Nucleus accumbens (tissue), 56 donors: ENCODE measurements around the gene KCNJ1.

Experiments used
- DNase-seq, 56 donors: peaks; one replicate each; lab custom pipeline; 2025; lab: John Stamatoyannopoulos, UW

The KCNJ1 gene

DNA sequence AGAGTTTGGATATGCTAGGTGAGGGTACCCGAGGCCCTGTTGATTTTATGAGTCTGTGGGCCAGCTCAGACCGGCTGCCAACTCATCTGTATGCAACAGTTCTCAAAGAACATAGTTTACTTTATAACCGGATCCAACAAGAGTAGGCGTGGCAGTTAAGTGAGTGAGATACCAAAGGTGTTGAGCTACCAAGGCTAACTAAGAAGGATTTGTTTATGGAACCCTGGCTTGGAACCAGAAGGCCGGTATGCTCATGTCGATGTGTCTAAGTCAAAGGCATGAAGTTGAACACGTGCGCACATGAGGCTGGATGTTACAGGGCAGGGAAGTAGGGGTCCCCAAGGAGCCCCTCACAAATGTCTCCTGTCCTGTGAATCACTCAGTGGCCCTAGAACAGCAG is at the start of gene KCNJ1:
Gene KCNJ1 (minus strand): TSS at position 20 of the 400 bp plus-strand sequence. CDS start 27,053 bp downstream, outside the sequence.
- DNase-seq: no peak

DNA sequence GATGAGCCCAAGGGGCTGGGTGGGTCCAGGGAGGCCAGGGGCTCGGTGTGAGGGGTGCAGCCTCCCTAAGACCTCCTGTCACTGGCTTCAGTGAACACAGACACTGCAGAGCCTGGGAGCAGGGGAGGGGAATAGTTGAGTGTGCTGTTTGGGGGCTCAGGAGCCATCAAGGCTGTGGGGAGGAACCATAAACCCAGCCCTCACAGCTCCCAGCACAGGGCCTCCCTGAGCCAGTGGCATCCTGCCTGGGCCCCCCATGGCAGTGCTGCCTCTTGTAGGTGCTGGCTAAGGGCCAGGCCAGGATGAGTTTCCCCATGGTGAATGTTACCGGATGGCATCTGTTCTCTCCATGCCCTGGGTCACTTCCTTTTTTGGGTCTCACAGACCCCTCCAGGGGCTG is 49.6 kb upstream of the KCNJ1 start:
- no peak for DNase-seq

DNA sequence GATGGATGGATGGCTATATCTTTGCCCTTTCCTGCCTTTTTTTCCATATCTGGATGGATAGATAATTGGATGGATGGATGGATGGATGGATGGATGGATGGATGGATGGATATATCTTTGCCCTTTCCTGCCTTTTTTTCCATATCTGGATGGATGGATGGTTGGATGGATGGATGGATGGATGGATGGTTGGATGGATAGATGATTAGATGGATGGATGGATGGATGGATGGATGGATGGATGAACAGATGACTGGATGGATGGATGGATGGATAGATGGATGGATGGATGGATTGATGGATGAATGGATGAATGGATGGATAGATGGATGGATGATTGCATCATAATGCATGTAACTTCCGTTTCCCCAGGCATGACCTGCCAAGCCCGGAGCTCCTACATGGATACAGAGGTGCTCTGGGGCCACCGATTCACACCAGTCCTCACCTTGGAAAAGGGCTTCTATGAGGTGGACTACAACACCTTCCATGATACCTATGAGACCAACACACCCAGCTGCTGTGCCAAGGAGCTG is 49.0 kb upstream of the KCNJ1 start:
- no peak for DNase-seq

DNA sequence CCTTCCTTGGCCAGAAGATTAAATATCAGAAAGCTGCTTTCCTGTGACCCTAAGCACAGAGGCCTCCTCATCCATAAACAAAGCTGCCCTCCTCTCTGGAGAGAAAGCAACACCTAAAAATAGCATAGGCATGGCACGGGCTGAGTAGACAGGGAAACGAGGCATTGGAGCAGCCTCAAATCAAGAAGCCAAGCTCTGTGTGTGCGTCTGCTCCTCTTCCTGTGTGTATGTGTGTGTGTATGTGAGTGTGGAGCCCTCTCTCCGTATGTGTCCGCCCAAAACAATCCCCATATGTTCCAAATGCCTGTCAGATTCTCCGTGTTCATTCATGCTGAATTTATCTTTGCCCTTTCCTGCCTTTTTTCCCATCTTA is 48.0 kb upstream of the KCNJ1 start:
- DNase-seq: no peak

DNA sequence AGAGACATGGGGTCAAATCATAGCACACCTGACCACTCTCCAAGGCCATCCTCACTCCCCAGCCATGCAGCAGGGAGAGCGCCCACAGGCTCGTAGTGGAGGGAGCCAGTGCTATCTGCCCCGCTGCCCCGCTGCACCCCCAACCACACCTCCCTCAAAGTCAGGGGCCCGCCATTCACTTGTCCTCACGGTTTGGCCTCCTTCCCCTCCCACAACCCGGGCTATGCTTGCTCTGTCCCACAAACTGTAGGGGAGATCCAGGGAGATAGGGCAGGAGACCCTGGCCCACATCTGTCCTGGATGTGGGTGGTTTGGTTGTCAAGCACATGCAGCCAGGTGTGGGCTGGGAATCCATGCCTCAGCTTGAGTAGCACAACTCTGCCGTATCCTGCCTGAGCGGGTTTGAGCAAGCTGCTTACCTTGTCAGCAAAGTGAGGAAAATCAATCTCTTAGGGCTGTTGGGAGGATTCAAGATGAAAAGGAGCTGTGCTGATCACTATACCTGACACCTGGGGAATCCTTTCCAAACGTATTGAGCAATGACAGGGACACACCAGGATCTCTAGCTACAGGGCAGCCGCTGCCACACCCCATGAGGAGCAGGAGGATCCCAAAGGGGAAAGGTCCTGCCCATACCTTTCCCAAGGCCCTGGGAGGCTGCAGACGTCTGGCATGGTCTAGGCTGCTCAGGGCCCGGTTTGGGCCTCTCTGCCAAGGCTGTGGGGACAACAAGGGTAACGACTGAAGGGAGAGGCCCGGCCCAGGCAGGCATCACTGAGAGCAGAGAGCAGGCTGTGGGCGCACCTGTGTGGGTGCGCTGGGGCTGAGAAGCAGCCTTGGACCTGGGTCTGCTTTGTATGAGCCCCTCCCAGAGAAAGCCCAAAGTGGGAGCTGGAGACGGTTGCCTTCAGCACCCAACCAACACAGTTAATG is 47.4 kb upstream of the KCNJ1 start:
- no peak for DNase-seq

DNA sequence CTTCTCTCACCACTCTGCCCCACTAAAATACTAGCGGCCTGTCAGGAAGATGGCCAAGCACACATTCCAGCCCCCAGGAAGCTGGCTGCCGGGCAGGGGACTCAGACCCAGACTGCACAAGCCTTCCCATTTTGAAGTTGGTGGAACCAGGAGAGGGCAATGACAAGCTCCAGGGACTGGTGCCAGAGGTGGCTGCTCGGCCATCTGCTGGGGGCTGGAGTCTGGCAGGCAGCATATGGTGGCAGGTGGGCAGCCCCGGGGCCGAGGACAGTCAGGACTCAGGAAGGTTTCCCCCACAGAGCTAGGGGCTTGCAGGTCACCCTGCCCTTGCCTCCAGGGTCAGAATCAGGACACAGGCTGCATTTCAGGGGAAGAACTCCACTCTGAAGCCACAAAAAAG is 46.7 kb upstream of the KCNJ1 start:
- no peak for DNase-seq

DNA sequence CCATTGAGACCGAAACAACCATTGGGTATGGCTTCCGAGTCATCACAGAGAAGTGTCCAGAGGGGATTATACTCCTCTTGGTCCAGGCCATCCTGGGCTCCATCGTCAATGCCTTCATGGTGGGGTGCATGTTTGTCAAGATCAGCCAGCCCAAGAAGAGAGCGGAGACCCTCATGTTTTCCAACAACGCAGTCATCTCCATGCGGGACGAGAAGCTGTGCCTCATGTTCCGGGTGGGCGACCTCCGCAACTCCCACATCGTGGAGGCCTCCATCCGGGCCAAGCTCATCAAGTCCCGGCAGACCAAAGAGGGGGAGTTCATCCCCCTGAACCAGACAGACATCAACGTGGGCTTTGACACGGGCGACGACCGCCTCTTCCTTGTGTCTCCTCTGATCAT is 44.6 kb upstream of the KCNJ1 start:
- no peak for DNase-seq

DNA sequence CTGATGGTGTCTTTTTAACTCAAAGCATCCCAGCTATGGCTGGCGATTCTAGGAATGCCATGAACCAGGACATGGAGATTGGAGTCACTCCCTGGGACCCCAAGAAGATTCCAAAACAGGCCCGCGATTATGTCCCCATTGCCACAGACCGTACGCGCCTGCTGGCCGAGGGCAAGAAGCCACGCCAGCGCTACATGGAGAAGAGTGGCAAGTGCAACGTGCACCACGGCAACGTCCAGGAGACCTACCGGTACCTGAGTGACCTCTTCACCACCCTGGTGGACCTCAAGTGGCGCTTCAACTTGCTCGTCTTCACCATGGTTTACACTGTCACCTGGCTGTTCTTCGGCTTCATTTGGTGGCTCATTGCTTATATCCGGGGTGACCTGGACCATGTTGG is 44.1 kb upstream of the KCNJ1 start:
- no peak for DNase-seq

DNA sequence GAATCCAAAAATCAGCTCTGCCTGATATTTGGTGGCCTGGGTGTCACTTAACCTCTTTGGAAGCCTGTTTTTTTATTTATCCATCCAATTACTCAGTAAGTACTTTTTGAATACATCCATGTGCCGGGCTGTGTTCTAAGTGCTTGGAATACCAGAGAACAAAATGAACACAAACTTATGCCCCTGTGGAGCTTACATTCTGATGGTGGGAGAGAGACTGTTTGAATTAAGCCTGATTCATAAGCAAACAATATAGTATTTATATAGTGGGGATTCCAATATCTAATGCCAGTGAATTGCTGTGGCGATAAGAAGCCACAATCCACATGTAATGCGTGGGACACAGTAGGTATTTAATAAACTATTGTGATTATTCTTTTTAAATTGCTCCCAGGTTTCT is 43.5 kb upstream of the KCNJ1 start:
- no peak for DNase-seq

DNA sequence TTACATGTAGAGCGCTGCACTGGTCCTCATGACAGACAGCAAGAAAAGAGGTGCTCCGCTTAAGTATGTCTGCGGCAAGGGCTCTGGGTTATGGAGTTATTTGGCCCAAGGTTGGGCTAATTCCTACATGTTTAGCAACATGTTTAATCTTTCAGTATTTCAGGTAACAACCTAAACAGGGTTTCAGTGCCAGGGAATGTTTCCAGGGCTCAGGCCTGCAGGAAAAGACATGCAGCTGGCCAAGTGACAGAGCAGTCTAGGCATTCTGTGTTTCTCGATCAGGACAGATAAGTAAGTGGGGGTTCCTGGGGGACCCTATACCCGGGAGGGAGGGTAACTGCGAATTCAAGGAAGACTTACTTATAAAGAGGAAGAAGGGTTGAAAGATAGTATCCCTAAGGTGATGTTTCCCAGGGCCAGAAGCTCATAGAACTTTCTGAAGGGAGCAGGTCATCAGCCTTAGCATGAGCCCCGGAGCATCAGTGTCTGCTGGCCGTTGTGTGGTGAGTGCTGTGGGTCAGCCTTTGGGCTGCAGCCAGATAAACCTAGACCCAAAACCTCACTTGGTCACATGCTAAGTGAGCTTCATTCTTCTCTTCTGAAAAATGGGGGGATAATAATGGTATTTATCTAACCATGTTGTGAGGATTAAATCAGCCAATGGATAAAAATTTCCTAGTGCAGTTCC is 42.5 kb upstream of the KCNJ1 start:
- DNase-seq: no peak

DNA sequence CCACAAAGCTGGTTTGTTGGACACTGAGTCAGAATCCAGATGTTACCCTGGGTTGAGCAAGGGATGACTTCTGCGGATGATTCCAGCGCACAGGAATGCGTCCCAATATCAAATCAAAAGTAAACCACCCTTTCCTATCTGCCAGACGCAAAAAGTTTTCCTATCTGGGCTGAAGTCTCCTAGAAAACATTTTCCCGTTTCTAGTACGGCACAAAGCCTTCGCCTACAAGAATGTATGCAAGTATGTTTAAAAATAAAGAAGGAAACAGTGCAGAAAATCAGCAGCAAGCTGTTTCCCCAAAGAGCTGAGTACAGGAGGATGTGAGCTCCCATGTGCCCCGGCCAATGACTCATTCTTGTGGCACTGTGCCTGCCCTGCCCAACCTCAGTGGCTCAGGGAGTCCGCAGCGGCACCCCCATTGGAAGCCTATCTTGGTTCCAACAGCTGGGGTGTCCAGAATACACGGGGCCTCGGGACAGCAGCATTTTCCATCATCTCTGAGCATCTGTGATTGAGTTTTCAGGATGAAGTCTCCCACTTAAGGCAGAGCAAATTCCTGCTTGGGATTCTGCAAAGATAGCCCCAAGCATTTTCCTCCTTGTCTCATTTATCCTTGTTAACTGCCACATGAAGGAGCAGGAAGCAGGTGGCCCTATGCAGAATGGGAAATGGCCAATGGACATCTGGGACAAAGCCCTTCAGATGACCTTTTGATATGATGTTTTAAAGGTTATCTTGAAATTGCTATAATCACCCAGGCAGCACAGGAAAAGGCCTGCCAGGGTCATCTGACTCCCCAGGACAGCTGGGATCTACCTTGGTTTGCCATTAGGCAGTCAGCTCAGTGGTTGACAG is 41.5 kb upstream of the KCNJ1 start:
- DNase-seq: peak in 11 of 56 donors; percentile 6 to 38 (median 16)

DNA sequence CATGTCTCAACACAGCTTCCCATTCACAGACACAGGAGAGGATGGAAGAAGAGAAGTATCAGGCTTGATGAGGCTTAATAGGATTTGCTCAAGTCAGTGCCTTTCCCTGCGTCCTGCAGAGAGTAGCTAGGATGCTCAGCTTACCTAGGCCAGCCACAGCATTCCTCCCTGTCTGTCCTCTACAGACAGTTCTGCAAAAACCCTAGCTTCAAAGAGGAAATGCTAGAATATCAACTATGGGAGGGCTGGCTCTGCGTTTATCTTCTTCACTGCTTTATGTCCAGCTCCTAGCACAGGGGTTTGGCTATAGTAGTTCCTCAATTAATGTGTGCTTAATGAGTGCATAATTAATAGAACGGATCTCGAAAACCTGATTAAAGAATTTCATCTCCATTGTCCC is 40.5 kb upstream of the KCNJ1 start:
- DNase-seq: no peak

DNA sequence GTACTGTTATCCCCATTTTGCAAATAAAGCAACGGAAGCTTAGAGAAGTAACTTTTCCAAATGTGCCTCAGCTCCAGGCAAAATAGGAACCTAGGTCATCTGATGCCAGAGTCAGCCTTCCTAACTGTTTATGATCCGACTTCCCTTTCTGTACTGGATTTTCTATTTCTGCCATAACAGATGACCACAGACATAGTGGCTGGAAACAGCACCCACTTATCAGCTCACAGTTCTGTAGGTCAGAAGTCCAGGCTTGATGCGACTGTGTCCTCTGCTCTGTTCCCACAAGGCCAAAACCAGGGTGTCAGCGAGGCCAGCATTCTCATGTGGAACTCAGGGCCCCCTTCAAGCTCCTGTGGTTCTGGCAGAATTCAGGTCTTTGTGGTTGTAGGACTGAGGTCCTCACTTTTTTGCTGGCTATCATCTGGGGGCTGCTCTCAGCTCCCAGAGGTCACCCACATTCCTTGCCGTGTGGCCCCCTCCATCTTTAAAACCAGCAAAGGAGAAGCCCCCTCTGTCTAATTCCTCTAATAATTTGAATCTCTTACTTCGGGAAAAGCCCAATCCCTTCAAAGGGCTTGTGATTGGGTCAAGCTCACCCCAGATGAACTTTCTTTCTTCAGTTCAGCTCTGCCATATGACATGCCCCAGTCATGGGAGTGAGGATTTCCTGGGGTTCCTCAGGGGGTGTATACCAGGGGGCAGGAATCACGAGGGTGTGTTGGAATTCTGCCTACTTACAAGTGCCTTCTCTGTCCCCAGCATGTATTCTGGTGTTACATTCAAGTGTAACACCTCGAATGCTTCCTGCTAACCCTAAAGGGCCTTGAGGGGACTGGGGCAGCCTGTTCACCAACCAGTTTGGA is 39.3 kb upstream of the KCNJ1 start:
- peak in 1 of 56 donors; percentile 51 for DNase-seq

DNA sequence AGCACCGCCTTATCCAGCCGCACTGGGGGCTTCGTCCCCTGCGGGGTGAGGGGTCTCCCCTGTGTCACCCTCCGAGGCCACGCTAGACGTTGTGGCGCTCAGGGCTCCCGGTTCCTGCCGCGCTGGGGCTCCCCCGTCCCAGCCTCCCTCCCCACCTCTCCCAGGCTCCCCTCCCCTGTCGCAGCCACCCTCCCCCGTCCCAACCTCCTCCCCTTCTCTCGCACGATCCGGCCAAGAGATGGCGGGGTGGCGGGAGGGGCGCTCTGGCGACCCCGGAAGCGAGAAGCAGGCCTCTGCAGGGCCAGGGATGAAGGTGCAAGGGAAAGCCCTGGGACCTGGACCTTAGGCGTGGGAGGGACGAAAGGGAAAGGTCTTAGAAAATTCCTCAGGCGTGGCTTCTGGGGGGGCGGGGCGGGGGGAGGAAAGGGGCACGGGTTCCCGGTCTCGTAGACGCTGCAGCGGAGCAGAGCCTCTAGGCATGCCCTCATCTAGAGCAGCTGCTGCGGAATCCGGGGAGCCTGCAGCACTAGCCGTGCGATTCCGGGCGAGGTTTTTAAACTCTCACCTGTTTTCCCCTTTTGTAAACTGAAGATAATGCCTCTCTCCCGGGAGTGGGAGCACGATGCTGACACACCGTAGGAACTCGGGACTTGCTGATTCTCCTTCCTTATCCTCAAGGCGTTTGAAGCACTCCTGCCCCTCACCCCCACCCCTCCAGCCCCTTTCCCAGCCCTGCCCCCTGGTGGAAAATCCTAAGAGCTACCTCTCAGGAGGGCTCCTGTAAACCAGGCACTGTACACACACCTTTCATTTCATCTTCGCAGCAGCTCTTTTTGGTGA is 38.5 kb upstream of the KCNJ1 start:
- DNase-seq: peak in 21 of 56 donors; percentile 18 to 65 (median 40)

DNA sequence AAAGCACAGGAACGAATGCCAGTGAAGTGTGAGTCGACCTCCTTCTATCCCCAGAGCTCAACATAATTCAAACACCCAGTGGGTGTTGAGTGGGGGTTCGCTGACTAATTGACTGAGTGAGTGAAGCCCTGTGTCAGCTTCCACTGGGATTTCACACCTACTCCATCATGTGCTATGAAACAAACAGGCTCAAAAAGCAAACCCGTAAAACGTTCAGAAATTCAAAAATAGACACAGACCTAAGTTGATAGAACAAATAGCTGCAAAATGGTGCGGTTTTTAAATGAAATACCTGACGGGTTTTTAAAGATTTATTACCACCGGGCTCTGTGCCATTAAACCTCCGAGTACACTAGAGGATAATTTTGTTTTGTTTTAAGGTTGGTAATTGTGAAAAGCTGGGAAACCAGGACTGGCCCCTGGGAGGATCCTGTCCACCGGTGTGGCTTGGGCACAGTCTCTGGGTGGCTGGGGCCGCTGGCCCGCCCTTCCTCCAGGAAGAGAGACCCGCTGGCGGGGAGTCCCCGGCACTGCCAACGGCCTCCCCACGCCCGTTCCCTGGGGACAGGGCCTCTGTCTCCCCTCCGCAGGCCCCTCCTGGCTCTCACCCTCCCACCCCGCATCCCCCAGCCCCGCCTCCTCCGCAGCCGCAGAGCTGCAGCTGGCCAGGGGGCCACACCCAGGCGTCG is 37.7 kb upstream of the KCNJ1 start:
- peak in 23 of 56 donors; percentile 3 to 76 (median 37) for DNase-seq

DNA sequence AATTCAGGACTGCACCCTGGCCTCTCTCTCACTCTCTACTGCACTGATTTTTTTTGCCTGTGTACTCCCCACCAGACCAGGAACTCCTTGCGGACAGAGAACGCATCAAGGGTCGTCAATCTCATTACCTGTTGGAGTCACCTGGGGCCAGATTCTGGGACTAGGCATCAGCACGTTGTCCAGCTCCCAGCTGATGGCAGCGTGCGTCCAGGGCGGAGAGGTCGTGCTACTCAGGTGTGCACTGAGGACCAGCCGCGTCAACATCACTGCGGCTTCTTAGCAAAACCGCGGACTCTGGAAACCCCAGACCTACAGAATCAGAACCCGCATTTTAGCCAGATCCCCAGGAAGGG is 37.2 kb upstream of the KCNJ1 start:
- DNase-seq: peak in 1 of 56 donors; percentile 14

DNA sequence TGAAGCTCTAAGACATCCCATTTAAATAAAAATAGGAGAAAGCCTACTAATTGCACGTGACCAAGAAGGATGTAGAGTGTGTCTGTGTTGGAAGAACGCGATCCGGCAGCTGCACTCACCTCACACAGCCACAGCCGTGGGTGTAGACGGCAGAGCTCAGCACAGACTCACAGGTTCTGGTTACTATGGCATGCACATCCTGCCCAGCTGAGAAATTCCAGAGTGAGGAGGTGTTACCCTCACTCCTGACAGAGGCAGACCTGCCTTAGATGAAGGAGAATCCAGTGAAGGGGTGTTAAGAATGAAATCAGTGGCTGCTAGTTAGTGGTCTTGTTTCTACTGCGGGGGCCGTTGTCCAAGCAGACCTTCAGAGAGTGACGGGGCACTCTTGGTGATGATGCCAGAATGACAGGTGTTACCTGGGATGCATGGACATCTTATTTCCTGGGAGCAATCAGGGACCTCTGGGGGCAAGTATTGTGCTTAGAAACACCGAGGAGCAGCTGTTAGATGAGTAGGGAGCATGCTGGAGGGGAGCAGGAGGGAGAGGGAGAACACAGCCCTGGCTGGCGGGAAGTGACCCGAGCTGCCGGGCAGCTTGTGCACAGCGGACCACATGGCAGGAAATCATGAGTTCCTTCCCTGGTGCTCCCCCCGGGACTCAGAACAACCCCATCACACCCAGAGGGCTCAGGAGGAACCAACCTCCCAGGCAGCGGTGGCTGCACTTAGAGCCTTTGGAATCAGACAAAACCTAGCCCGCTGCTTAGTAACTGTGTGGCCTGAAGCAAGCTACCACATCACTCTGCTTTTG is 36.4 kb upstream of the KCNJ1 start:
- DNase-seq: peak in 25 of 56 donors; percentile 6 to 74 (median 34)
